ENCODE results near the gene TRRAP. TPM values are rescaled to one million over a fixed set of nuclear protein-coding genes. Genes with fewer than 3 reads are reported as not detected.

Gene TRRAP
- total RNA-seq, 1 experiment from 2014 or later = 55.4 TPM

GRCh38 chr7:98944386-98944785 is 66.1 kb downstream of the TRRAP start:
- Mint-ChIP-seq H3K4me3 (ENCODE audit: unreplicated experiment) (no peak overlapping the region), H3K36me3 (ENCODE audit: insufficient read depth, unreplicated experiment) (peaks cover 50% of the 10 kb centered on the region), H3K9me3 (ENCODE audit: unreplicated experiment) (no peaks in the 10 kb centered on the region), H3K27ac (ENCODE audit: unreplicated experiment) (no peak overlapping the region), H3K4me1 (ENCODE audit: low read depth, unreplicated experiment) (no peaks in the 10 kb centered on the region), H3K27me3 (ENCODE audit: insufficient read depth, unreplicated experiment) (no peaks in the 10 kb centered on the region)
- ChIA-PET CTCF (no interaction called here), POLR2A (no interaction called here)
- no TSS peak for BruUV-seq (replicated peaks)
- H3K9me3 ChIP-seq = no peaks in the 10 kb centered on the region
- DNase-seq = no peak
- intact Hi-C loops (cut with micrococcal nuclease; ENCODE audit: unreplicated experiment) = no loop called here
- H3K4me1 ChIP-seq = no peaks in the 10 kb centered on the region
- no peak for TF ChIP-seq CTCF (IDR thresholded peaks at IDR 0.05; ENCODE audit: insufficient read depth in 1 of 2, low read depth in 1 of 2, low read length in 1 of 2, severe bottlenecking in 1 of 2, unreplicated experiment in 1 of 2)
- peaks cover 4% of the 10 kb centered on the region; the same call in 1 of the 2 replicates for H3K36me3 ChIP-seq (ENCODE audit: control insufficient read depth, insufficient read depth, low read length)
- H3K4me3 ChIP-seq (ENCODE audit: low read depth, low read length) = no peak overlapping the region
- no peaks in the 10 kb centered on the region for H3K27me3 ChIP-seq (replicated peaks; ENCODE audit: control insufficient read depth, insufficient read depth, low read length)

- H3K4me1 Mint-ChIP-seq (ENCODE audit: low read depth, unreplicated experiment) = no peaks in the 10 kb centered on the region
- ChIA-PET CTCF (no interaction called here), POLR2A (no interaction called here)
- Histone ChIP-seq H3K4me3 (ENCODE audit: low read depth, low read length) (no peak overlapping the region), H3K4me1 (no peaks in the 10 kb centered on the region), H3K9me3 (no peaks in the 10 kb centered on the region), H3K36me3 (ENCODE audit: control insufficient read depth, insufficient read depth, low read length) (peaks cover 4% of the 10 kb centered on the region), H3K27me3 (replicated peaks; ENCODE audit: control insufficient read depth, insufficient read depth, low read length) (no peaks in the 10 kb centered on the region)
- peaks cover 55% of the 10 kb centered on the region for H3K36me3 Mint-ChIP-seq (ENCODE audit: insufficient read depth, unreplicated experiment)
- no TSS peak for BruUV-seq (replicated peaks)
- intact Hi-C loops (cut with micrococcal nuclease; ENCODE audit: unreplicated experiment) = no loop called here
- H3K9me3 Mint-ChIP-seq (ENCODE audit: unreplicated experiment) = no peaks in the 10 kb centered on the region
- no peaks in the 10 kb centered on the region for H3K27me3 Mint-ChIP-seq (ENCODE audit: insufficient read depth, unreplicated experiment)
- TF ChIP-seq CTCF (IDR thresholded peaks at IDR 0.05; ENCODE audit: insufficient read depth in 1 of 2, low read depth in 1 of 2, low read length in 1 of 2, severe bottlenecking in 1 of 2, unreplicated experiment in 1 of 2) = no peak
- no peak overlapping the region for H3K27ac Mint-ChIP-seq (ENCODE audit: unreplicated experiment)
- no peak overlapping the region for H3K4me3 Mint-ChIP-seq (ENCODE audit: unreplicated experiment)
- no peak for DNase-seq
Observed at GRCh38 chr7:98945852-98946251, 67.5 kb downstream of the TRRAP start.

- intact Hi-C loops (cut with micrococcal nuclease; ENCODE audit: unreplicated experiment) = no loop called here
- CTCF ChIA-PET = no interaction called here
- Histone ChIP-seq H3K27me3 (replicated peaks; ENCODE audit: control insufficient read depth, insufficient read depth, low read length) (no peaks in the 10 kb centered on the region), H3K9me3 (no peaks in the 10 kb centered on the region), H3K4me3 (ENCODE audit: low read depth, low read length) (no peak overlapping the region), H3K4me1 (no peaks in the 10 kb centered on the region), H3K36me3 (ENCODE audit: control insufficient read depth, insufficient read depth, low read length) (peaks cover 4% of the 10 kb centered on the region)
- TF ChIP-seq CTCF (IDR thresholded peaks at IDR 0.05; ENCODE audit: insufficient read depth in 1 of 2, low read depth in 1 of 2, low read length in 1 of 2, severe bottlenecking in 1 of 2, unreplicated experiment in 1 of 2) = no peak
- POLR2A ChIA-PET = no interaction called here
- H3K4me3 Mint-ChIP-seq (ENCODE audit: unreplicated experiment) = no peak overlapping the region
- no peaks in the 10 kb centered on the region for H3K9me3 Mint-ChIP-seq (ENCODE audit: unreplicated experiment)
- H3K27ac Mint-ChIP-seq (ENCODE audit: unreplicated experiment) = no peak overlapping the region
- no TSS peak for BruUV-seq (replicated peaks)
- no peaks in the 10 kb centered on the region for H3K27me3 Mint-ChIP-seq (ENCODE audit: insufficient read depth, unreplicated experiment)
- H3K36me3 Mint-ChIP-seq (ENCODE audit: insufficient read depth, unreplicated experiment) = peaks cover 58% of the 10 kb centered on the region
- H3K4me1 Mint-ChIP-seq (ENCODE audit: low read depth, unreplicated experiment) = no peaks in the 10 kb centered on the region
- no peak for DNase-seq
Observed at GRCh38 chr7:98946389-98946788, 68.1 kb downstream of the TRRAP start.
